Adrenal gland (tissue), 12 donors: Measurements from ENCODE around the gene ID2. TPM values are rescaled to one million over a fixed set of nuclear protein-coding genes. Genes with fewer than 3 reads are reported as not detected.

ENCODE experiments used
- DNase-seq, 7 donors: peaks; one replicate each; pipeline ENCODE4 v3.0.0-alpha.2; 2019 to 2020
- H3K27ac ChIP-seq, 5 donors: fragments of 200-600 bp; sonication (generic) in 4 of 5; 1 replicate in 3 of 5; 2 replicates in 2 of 5; pipeline versions ENCODE4 v1.5.1 to v1.8.0; 2016 to 2020; ENCODE audit warnings: mild to moderate bottlenecking in 1 of 5
- H3K27me3 ChIP-seq: fragments of 200-600 bp; 2 replicates; pipeline ENCODE4 v1.8.0; 2021
- H3K36me3 ChIP-seq, 2 donors: fragments of 200-600 bp; replicated peaks in 1 of 2; 1 replicate in 1 of 2; 2 replicates in 1 of 2; pipeline versions ENCODE4 v1.5.1 to v1.8.0; 2018 to 2022
- H3K4me1 ChIP-seq, 2 donors: fragments of 200-600 bp; replicated peaks in 1 of 2; 1 replicate in 1 of 2; 2 replicates in 1 of 2; pipeline versions ENCODE4 v1.5.1 to v1.8.0; 2018 to 2021
- H3K4me3 ChIP-seq, 4 donors: fragments of 200-600 bp; sonication (generic) in 3 of 4; one replicate each; pipeline ENCODE4 v1.5.1; 2016 to 2018
- H3K9me3 ChIP-seq, 3 donors: fragments of 200-600 bp; sonication (generic) in 1 of 3; replicated peaks in 1 of 3; 1 replicate in 2 of 3; 2 replicates in 1 of 3; pipeline versions ENCODE4 v1.5.1 to v1.8.0; 2016 to 2021
- CTCF ChIP-seq, 6 experiments: fragments of 450-650 bp in 4 of 6; fragments of 200-600 bp in 2 of 6; sonication (generic) in 1 of 6; IDR thresholded peaks; 1 replicate in 5 of 6; 2 replicates in 1 of 6; pipeline versions ENCODE4 v1.5.1 to v1.8.0; 2016 to 2021; ENCODE audit warnings: antibody characterized with exemption in 6 of 6, mild to moderate bottlenecking in 2 of 6, moderate library complexity in 1 of 6
- POLR2A ChIP-seq, 2 donors: fragments of 450-650 bp; IDR thresholded peaks; one replicate each; pipeline ENCODE4 v1.6.1; 2017; ENCODE audit warnings: antibody characterized with exemption in 2 of 2, mild to moderate bottlenecking in 2 of 2, moderate library complexity in 1 of 2
- WGBS, 4 donors: extraction: QIAGEN DNeasy Blood & Tissue Kit in 2 of 4; methylation state at CpG; one replicate each; pipeline versions ENCODE4 v1.1.5 to v1.1.7; 2013 to 2017; 5-methylcytosine and 5-hydroxymethylcytosine counted together
- intact Hi-C, 2 donors: fragments of 100-400 bp; cut with DNase I; formaldehyde crosslinking; loops; one replicate each; pipeline versions ENCODE4 v1.14.1 to v1.15.0; 2022 to 2023
- polyA plus RNA-seq, 3 donors: library from polyadenylated mRNA; stranded (reverse); fragments of 200-250 nt in 2 of 3; fragments of 350-450 nt in 1 of 3; fragmentation: Illumina TruSeq in 1 of 3; extraction: RNeasy Lipid Tissue Mini Kit (QIAGEN cat#74804) in 1 of 3; gene quantifications; one replicate each; pipeline ENCODE4 v1.2.3, GENCODE V29; 2013 to 2014
- total RNA-seq, 9 donors: library from RNA; depleted of rRNA in 4 of 9; stranded (reverse); fragments of >200 nt in 4 of 9; fragments of 120-200 nt in 1 of 9; fragmentation: NEBNext Ultra II Directional in 1 of 9; extraction: Animal tissue kit (Norgen Biotek cat#: 25700) in 1 of 9; gene quantifications; one replicate each; pipeline versions ENCODE4 v1.1.0 to v1.2.4, GENCODE V29; 2013 to 2023
- donor health status: healthy with polysubstance abuse.
- donor health status: Bipolar disorder and iron deficiency.
- donor health status: DM: yes; HTN: yes; CAD: no.
- donor health status: DM: no; HTN: no; CAD: no.
- donor health status: DM: no; HTN: no; CAD: no.
- donor health status: DM: yes; HTN: yes; CAD: no.

Gene ID2
- total and polyA plus RNA-seq, 12 donors, result 80.7 to 468 (median 132) TPM

GRCh38 chr2:8645176-8645831, 36.6 kb upstream of the ID2 start:
- intact Hi-C loops, result no loop called here
- Histone ChIP-seq H3K27me3 (no peaks in the 10 kb centered on the region), H3K36me3 (no peaks in the 10 kb centered on the region), H3K9me3 (no peaks in the 10 kb centered on the region), H3K27ac (no peak overlapping the region), H3K4me3 (no peak overlapping the region), H3K4me1 (no peaks in the 10 kb centered on the region)
- WGBS, 4 donors, result 91 to 97% (median 93%) methylated on average over 10 to 51 of the region's 51 CpGs
- TF ChIP-seq POLR2A (IDR thresholded peaks at IDR 0.05) (no peak), CTCF (IDR thresholded peaks at IDR 0.05) (no peak)
- DNase-seq, result no peak

- TF ChIP-seq CTCF (IDR thresholded peaks at IDR 0.05), result no peak
- TF ChIP-seq POLR2A (IDR thresholded peaks at IDR 0.05), result no peak
- whole genome bisulfite sequencing, 4 donors, result 83 to 96% (median 92%) methylated on average over 5 to 11 of the region's 11 CpGs
These were observed 35.0 kb upstream of the ID2 start for GRCh38 chr2:8646731-8647461.

GRCh38 chr2:8647462-8647857, 34.4 kb upstream of the ID2 start:
- DNase-seq, result no peak

More at GRCh38 chr2:8646731-8647461, 35.0 kb upstream of the ID2 start:
- no peak overlapping the region for H3K27ac ChIP-seq
- H3K36me3 ChIP-seq, result no peaks in the 10 kb centered on the region
- intact Hi-C loops, result no loop called here
- no peaks in the 10 kb centered on the region for H3K4me1 ChIP-seq
- no peak for DNase-seq
- no peaks in the 10 kb centered on the region for H3K27me3 ChIP-seq
- no peaks in the 10 kb centered on the region for H3K9me3 ChIP-seq
- H3K4me3 ChIP-seq, result no peak overlapping the region

More at GRCh38 chr2:8647462-8647857, 34.4 kb upstream of the ID2 start:
- intact Hi-C loops, result no loop called here
- no peaks in the 10 kb centered on the region for H3K27me3 ChIP-seq
- no peaks in the 10 kb centered on the region for H3K4me1 ChIP-seq
- TF ChIP-seq POLR2A (IDR thresholded peaks at IDR 0.05) (no peak), CTCF (IDR thresholded peaks at IDR 0.05) (no peak)
- no peaks in the 10 kb centered on the region for H3K36me3 ChIP-seq
- no peaks in the 10 kb centered on the region for H3K9me3 ChIP-seq
- H3K27ac ChIP-seq, result no peak overlapping the region
- 89 to 100% (median 98%) methylated on average over 1 of the region's 1 CpG for whole genome bisulfite sequencing, 4 donors
- no peak overlapping the region for H3K4me3 ChIP-seq
